Gastroesophageal sphincter (tissue), 3 donors: ENCODE measurements around the gene PTCH2.

Experiments used
- CTCF ChIP-seq, 4 experiments: fragments of 200-600 bp in 2 of 4; fragments of 450-650 bp in 2 of 4; sonication (generic) in 1 of 4; IDR thresholded peaks; one replicate each; pipeline ENCODE4 v1.5.1; 2017 to 2019; ENCODE audit warnings: antibody characterized with exemption in 4 of 4, mild to moderate bottlenecking in 2 of 4, moderate library complexity in 2 of 4
- EP300 ChIP-seq: sonication (generic); formaldehyde crosslinking; IDR thresholded peaks from one replicate; pipeline ENCODE4 v1.6.1; 2017; ENCODE audit warnings: antibody characterized with exemption, mild to moderate bottlenecking
- POLR2A ChIP-seq, 2 donors: fragments of 450-650 bp; IDR thresholded peaks; one replicate each; pipeline ENCODE4 v1.6.1; 2017; ENCODE audit warnings: antibody characterized with exemption in 2 of 2, mild to moderate bottlenecking in 2 of 2, moderate library complexity in 1 of 2
- POLR2AphosphoS5 ChIP-seq: sonication (generic); formaldehyde crosslinking; IDR thresholded peaks from one replicate; pipeline ENCODE4 v1.6.1; 2017; ENCODE audit warnings: antibody characterized with exemption

GRCh38 chr1:44874155-44874554 lies 31.1 kb upstream of the PTCH2 start:
- no peak for TF ChIP-seq CTCF (IDR thresholded peaks at IDR 0.05)
- TF ChIP-seq POLR2A (IDR thresholded peaks at IDR 0.05), result no peak
- no peak for TF ChIP-seq EP300
- TF ChIP-seq POLR2AphosphoS5, result no peak
